Testis (tissue), 3 donors: Measurements from ENCODE around the gene ADGRG7. TPM values are rescaled to one million over a fixed set of nuclear protein-coding genes. Genes with fewer than 3 reads are reported as not detected.

Source experiments
- DNase-seq: peaks from one replicate; pipeline ENCODE4 v3.0.0-alpha.2; 2019
- H3K27ac ChIP-seq, 2 donors: fragments of 200-600 bp; sonication (generic); one replicate each; pipeline ENCODE4 v1.5.1; 2019
- H3K27me3 ChIP-seq: fragments of 200-600 bp; sonication (generic); one replicate; pipeline ENCODE4 v1.5.1; 2019
- H3K36me3 ChIP-seq: fragments of 200-600 bp; sonication (generic); one replicate; pipeline ENCODE4 v1.5.1; 2017; ENCODE audit warnings: low read depth; ENCODE audit errors: missing control alignments
- H3K4me1 ChIP-seq: fragments of 200-600 bp; sonication (generic); one replicate; pipeline ENCODE4 v1.5.1; 2019
- H3K4me3 ChIP-seq, 2 donors: fragments of 200-600 bp; sonication (generic); one replicate each; pipeline ENCODE4 v1.5.1; 2017 to 2019
- H3K9me3 ChIP-seq: fragments of 200-600 bp; sonication (generic); one replicate; pipeline ENCODE4 v1.5.1; 2017
- POLR2A ChIP-seq: fragments of 450-650 bp; IDR thresholded peaks from one replicate; pipeline ENCODE4 v1.6.1; 2017; ENCODE audit warnings: antibody characterized with exemption, mild to moderate bottlenecking, moderate library complexity
- WGBS, 2 donors: methylation state at CpG; one replicate each; pipeline ENCODE4 v1.1.5; 2018; 5-methylcytosine and 5-hydroxymethylcytosine counted together
- intact Hi-C: fragments of 100-400 bp; cut with DNase I; formaldehyde crosslinking; loops from one replicate; pipeline ENCODE4 v1.15.1; 2023; ENCODE audit warnings: low total_unique reads
- polyA plus RNA-seq: library from polyadenylated mRNA; stranded (reverse); fragments of 350-450 nt; fragmentation: Illumina TruSeq; extraction: RNeasy Lipid Tissue Mini Kit (QIAGEN cat#74804); gene quantifications from one replicate; pipeline ENCODE4 v1.2.3, GENCODE V29; 2014; ENCODE audit warnings: low read depth, low replicate concordance; ENCODE audit not compliant: insufficient read depth
- small RNA-seq, 2 donors: library from RNA; depleted of rRNA; stranded (forward); fragments of <200 nt; gene quantifications; one replicate each; pipeline ENCODE3, GENCODE V24; 2016
- total RNA-seq, 2 donors: library from RNA; depleted of rRNA; stranded (reverse); fragments of >200 nt; gene quantifications; one replicate each; pipeline ENCODE4 v1.2.3, GENCODE V29; 2016
- TF ChIP-seq, protein P1 (sequence below), 3 experiments: fragments of 450-650 bp in 2 of 3; fragments of 200-600 bp in 1 of 3; sonication (generic) in 1 of 3; IDR thresholded peaks; one replicate each; pipeline ENCODE4 v1.5.1; 2016 to 2019; ENCODE audit warnings: antibody characterized with exemption in 3 of 3, mild to moderate bottlenecking in 2 of 3, moderate library complexity in 1 of 3

The ADGRG7 gene
- total and polyA plus RNA-seq, 3 donors from 2014 or later: 0.16 to 0.43 TPM; not detected in 1

DNA sequence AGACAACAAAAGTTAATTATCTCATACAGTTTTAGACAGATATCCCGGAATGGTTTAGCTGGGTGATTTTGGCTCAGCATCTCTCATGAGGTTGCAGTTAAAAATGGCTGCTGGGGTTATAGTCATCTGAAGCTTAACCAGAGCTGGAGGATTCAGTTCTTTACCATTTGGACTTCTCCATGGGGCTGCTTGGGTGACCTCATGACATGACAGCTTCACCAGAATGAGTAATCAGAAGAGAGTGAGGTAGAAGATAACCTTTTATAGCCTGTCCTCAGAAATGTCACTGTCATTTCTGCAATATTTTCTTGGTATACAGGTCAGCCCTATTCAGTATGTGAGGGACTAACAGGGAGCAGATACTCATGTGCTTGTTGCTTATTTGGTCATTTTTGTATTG lies 130.8 kb downstream of the ADGRG7 start:
- TF ChIP-seq POLR2A: no peak
- TF ChIP-seq, protein P1, sequence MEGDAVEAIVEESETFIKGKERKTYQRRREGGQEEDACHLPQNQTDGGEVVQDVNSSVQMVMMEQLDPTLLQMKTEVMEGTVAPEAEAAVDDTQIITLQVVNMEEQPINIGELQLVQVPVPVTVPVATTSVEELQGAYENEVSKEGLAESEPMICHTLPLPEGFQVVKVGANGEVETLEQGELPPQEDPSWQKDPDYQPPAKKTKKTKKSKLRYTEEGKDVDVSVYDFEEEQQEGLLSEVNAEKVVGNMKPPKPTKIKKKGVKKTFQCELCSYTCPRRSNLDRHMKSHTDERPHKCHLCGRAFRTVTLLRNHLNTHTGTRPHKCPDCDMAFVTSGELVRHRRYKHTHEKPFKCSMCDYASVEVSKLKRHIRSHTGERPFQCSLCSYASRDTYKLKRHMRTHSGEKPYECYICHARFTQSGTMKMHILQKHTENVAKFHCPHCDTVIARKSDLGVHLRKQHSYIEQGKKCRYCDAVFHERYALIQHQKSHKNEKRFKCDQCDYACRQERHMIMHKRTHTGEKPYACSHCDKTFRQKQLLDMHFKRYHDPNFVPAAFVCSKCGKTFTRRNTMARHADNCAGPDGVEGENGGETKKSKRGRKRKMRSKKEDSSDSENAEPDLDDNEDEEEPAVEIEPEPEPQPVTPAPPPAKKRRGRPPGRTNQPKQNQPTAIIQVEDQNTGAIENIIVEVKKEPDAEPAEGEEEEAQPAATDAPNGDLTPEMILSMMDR (IDR thresholded peaks at IDR 0.05): no peak
- no peaks in the 10 kb centered on the region for H3K36me3 ChIP-seq
- H3K27me3 ChIP-seq: no peaks in the 10 kb centered on the region
- no peak overlapping the region for H3K27ac ChIP-seq
- DNase-seq: no peak
- 65 to 94% methylated on average over 1 of the region's 1 CpG for whole genome bisulfite sequencing, 2 donors
- H3K9me3 ChIP-seq: no peaks in the 10 kb centered on the region
- intact Hi-C loops: no loop called here
- no peak overlapping the region for H3K4me3 ChIP-seq
- H3K4me1 ChIP-seq: no peaks in the 10 kb centered on the region

DNA sequence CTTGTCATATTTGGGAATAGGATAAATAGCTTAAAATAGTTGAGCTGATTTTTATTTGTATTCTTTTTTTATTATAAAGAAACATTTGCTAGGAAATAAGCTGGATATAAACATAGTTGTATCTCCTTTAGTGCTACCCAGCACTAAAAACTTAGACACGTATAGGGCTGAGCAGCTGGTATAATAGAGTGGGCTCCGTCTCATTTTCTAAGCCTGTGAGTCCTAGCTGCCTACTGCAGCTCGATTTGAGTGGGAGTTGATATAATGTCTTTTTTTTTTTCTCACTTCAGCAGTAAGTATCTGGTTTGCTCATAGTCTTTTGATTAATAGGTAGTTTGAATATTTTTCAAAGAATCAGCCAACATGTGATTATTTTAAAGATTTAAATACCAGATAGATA lies 134.1 kb downstream of the ADGRG7 start:
- TF ChIP-seq, protein P1 (IDR thresholded peaks at IDR 0.05): no peak
- no peak for TF ChIP-seq POLR2A
- no peak overlapping the region for H3K4me3 ChIP-seq
- no peaks in the 10 kb centered on the region for H3K27me3 ChIP-seq
- no peaks in the 10 kb centered on the region for H3K36me3 ChIP-seq
- H3K9me3 ChIP-seq: no peaks in the 10 kb centered on the region
- intact Hi-C loops: no loop called here
- no peaks in the 10 kb centered on the region for H3K4me1 ChIP-seq
- 81 to 85% methylated on average over 3 of the region's 3 CpGs for WGBS, 2 donors
- no peak for DNase-seq
- no peak overlapping the region for H3K27ac ChIP-seq

DNA sequence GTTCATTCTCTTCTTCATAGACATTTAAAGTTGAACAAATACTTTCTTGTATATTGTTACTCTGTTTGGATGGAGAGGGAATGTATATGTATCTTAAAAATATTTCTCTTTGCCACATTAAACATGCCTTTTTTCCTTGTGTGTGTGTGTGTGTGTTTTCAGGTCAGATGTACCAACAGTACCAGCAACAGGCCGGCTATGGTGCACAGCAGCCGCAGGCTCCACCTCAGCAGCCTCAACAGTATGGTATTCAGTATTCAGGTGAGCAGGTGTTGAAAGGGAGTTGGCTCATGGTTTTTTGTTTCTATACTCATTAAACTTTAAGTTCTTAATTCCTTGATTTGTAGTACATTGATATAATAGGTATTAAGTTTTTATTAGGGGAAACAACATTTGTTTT lies 135.3 kb downstream of the ADGRG7 start:
- H3K27ac ChIP-seq: no peak overlapping the region
- no peak for TF ChIP-seq POLR2A
- TF ChIP-seq, protein P1 (IDR thresholded peaks at IDR 0.05): no peak
- no peaks in the 10 kb centered on the region for H3K27me3 ChIP-seq
- H3K36me3 ChIP-seq: no peaks in the 10 kb centered on the region
- no peaks in the 10 kb centered on the region for H3K4me1 ChIP-seq
- no peaks in the 10 kb centered on the region for H3K9me3 ChIP-seq
- no peak overlapping the region for H3K4me3 ChIP-seq
- 99 to 100% methylated on average over 2 of the region's 2 CpGs for WGBS, 2 donors
- DNase-seq: no peak
- intact Hi-C loops: no loop called here

Small RNA genes lying within 50 kb of the gene (small RNA-seq; reads per million reads assigned to genes)
- 0 reads per million in 2 donors for gene RF00322

Other genes starting within 250 kb of the ADGRG7 start
- 10 to 100 TPM; 32.9 to 35.4 TPM for gene TOMM70, start 208.5 kb upstream of the ADGRG7 start, total RNA-seq
- 43.3 TPM for gene TOMM70, start 208.5 kb upstream of the ADGRG7 start, polyA plus RNA-seq
- gene LNP1, start 208.1 kb upstream of the ADGRG7 start, total RNA-seq: 10 to 100 TPM; 14.1 to 20.9 TPM
- gene LNP1, start 208.1 kb upstream of the ADGRG7 start, polyA plus RNA-seq: 57.6 TPM
- gene TMEM45A, start 117.0 kb upstream of the ADGRG7 start, total RNA-seq: 10 to 100 TPM; 12.2 to 18.3 TPM
- gene TMEM45A, start 117.0 kb upstream of the ADGRG7 start, polyA plus RNA-seq: 56.0 TPM
- 100 to 1,000 TPM; 107 TPM for gene TFG, start 99.9 kb downstream of the ADGRG7 start, total RNA-seq
- 116 TPM for gene TFG, start 99.9 kb downstream of the ADGRG7 start, polyA plus RNA-seq